GM19239 (cell line): Measurements from ENCODE around the gene C1QTNF5.

Source experiments
- DNase-seq: peaks from one replicate; pipeline ENCODE4 v3.0.0; 2011; ENCODE audit warnings: low spot score; ENCODE audit not compliant: insufficient read length
- FAIRE-seq: peaks from 2 replicates; lab custom pipeline; 2011; peaks lifted over from hg19 to GRCh38; lab: Jason Lieb, UNC

The C1QTNF5 gene

DNA sequence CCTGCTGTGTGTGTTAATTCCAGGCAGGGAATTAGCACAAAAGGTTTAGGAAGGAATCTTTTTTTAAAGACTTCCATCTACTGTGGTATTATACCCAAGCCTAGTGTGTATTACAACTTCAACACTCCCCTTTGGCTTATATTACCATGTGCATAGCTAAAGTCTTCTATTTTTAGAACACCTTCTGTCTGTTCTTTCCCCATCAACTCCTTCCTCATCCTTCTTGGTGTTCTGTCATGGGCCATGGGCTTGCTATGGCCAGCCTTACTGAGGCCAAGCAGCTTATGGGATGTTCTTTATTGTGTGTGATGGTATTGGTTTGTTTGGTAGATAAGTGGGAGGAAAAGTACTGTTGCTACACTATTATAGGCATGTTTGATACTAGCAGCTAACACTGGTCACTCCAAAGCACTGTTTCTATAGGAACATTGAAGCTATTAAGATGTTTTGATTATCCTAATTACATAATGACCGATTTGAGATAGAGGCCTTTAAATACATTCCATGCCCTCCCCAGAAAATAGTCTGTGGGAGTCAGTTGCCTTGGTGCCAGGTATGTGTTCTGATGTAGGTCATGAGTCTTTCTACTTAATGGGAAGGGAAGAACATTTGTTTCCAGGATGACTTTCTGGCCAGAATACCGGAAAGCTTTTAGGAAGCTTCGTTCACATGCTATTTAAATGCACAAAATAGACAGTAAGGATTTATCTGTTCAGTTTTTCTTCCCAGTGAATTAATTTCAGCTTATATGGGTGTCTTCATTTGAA is 40.3 kb downstream of the C1QTNF5 start:
- DNase-seq (no peak), FAIRE-seq (no peak)

DNA sequence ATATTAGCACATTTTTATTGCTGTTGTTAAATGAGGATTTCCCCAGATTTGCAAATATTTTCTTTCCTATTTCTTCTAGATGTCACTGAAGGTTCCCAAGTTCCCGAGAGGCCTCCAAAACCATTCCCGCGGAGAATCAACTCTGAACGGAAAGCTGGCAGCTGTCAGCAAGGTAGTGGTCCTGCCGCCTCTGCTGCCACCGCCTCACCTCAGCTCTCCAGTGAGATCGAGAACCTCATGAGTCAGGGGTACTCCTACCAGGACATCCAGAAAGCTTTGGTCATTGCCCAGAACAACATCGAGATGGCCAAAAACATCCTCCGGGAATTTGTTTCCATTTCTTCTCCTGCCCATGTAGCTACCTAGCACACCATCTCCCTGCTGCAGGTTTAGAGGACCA is 41.3 kb downstream of the C1QTNF5 start:
- DNase-seq (no peak), FAIRE-seq (no peak)

DNA sequence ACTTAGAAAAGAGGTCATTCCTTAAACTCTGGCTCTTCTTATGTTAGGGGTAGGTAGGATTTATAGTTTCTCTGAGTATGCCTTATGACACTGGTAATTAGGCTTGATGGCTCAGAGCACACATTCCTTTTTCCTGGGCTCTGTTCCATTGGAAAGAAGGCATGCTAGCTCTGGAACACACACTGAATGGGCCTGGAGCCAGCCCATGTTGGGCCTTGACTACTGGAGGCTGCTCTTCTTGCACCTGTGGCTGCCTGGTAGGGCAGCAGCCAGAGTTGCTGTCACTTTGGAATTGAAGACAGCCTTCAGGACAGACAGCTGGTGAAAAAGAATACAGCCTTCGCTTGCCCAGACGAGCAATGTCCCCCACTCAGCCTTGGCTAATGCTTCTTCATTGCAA is 42.0 kb downstream of the C1QTNF5 start:
- no peak for DNase-seq
- no peak for FAIRE-seq

DNA sequence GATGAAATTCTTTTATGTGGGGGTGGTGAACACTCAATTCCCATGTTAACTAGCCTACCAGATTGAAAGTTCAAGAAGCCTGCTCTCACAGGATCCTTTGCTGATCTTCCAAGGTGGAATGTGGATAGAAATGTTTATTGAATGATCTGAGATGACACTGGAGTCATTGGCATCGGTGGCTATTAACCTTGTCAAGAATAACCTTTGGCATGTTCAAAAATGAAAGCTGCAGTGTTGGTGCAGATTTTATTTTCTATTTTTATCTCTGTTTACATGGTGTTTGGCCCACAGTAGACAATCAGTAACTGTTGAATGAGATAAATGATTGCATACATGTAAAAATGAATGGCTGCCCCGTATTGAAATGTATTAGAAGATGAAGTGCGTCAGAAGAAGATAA is 42.7 kb downstream of the C1QTNF5 start:
- no peak for DNase-seq
- FAIRE-seq = no peak

DNA sequence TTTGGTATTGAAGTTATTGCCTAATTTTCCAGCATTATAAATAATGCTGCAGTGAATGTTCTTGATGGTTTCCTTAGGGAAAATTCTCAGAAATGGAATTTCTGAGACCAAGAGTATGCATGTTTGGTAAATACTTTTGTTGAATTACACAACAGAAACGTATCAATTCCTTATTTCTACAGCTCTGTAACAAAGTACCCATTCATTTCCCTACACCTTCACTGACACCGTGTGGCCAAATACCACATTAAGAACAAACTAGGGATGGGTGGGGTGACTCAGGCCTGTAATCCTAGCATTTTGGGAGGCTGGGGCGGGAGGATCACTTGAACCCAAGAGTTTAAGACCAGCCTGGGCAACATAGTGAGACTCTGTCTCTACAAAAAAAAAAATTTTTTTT is 45.5 kb downstream of the C1QTNF5 start:
- DNase-seq (no peak), FAIRE-seq (peak; percentile 4)

DNA sequence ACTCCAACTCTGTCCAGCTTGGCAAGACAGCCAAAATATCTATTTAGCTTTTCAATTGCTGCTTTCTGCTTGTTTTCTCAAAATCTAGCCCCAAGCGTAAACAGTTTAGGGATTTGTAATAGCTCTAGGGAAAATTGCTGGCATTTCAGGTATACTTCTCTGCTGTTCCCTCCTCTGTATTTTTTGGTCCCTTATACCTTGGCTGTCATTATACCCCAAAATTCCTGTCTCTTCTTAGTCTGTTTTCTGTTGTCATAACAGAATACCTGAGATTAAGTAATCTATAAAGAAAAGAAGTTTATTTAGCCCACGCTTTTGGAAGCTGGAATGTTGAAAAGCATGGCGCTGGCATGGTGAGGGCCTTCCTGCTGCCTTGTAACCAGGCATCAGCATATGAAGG is 47.2 kb downstream of the C1QTNF5 start:
- FAIRE-seq (no peak), DNase-seq (no peak)

DNA sequence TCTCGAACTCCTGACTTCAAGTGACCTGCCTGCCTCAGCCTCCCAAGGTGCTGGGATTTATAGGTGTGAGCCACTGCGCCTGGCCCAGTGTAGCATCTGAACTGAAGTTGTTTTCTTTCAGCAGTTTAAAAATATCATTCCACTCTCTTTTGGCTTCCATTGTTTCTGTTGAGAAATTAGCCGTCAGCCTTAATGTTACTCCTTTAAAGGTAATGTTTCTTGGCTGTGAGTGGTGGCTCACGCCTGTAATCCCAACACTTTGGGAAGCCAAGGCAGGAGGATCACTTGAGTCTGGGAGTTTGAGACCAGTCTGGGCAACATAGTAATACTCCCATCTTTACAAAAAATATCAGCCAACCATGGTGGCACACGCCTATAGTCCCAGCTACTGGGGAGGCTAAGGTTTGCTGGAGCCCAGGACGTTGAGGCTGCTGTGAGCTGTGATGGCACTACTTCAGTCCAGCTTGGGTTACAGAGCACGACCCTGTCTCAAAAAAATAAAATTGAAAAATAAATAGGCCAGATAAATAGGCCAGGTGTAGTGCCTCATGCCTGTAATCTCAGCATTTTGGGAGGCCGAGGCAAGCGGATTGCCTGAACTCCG is 49.7 kb downstream of the C1QTNF5 start:
- DNase-seq (no peak), FAIRE-seq (no peak)
